ENCODE results near the gene PSKH1. TPM values are rescaled to one million over a fixed set of nuclear protein-coding genes. Genes with fewer than 3 reads are reported as not detected.

PSKH1 gene
- total and polyA plus RNA-seq, 10 of the 15 experiments (the other 5 are each of a cell fraction or from before 2014, with no cell fraction given), result 0.63 to 20.4 (median 7.8) TPM

DNA sequence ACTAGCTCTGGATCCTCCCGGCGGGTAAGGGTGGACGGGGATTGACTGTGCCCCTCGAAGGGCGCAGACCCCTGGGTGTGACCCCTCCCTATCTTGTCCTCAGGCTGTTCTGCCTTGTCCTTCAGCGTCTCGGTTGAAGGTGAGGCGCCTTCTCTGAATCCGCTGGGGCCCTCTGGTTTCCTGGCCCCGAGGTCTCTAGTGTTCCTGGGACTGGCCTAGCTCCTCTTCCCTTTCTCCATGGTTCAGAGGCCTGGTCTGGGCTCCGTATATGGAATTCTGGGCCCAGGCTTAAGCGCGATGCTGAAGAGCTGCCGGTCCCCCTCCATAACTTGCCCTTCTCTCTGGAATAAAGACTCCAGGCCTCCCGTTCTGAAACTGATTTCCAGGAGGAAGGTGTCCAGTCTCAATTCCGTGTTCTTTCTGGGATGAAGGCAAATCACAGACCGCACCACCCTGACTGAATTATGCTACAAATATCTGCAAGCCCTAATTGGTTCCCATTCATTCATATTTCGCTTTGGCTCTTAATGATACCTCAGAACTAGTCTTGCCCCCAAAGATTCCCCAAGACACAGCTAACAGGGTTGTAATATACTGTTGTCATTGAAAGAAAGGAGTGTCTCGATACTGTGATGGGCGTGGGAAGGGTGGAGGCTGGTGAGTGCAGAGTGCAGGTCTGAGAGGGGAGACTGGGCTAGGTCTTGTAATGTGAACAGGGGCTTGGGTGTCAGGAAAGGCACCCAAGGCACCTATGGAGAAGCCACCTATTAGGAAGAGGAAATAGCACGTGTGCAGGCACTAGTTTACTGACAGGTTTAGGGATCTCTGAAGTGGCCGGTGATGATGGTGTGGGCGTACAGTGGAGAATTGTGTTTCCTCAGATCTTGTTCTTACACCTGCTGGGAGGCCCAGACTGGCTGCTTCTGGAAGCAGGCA lies 19.4 kb upstream of the PSKH1 start:
- FAIRE-seq (no peak), DNase-seq (ENCODE audit: low read depth, low spot score) (no peak), ATAC-seq (peak; percentile 5; the same call in 2 of the 3 replicates)
- intact Hi-C loops (cut with micrococcal nuclease; ENCODE audit: unreplicated experiment) (loop anchor here (1.0 kb wide), 1 partner anchor 27 kb away; the partner anchor contains the start of gene NUTF2), in situ Hi-C loops (cut with MboI) (no loop called here)
- peaks cover 28% of the 10 kb centered on the region for H3K79me2 ChIP-seq (ENCODE audit: control insufficient read depth, insufficient read depth, low read length)
- H3K27me3 ChIP-seq (replicated peaks in 1 of 2; ENCODE audit: control insufficient read depth in 2 of 2, insufficient read depth in 2 of 2, low read length in 1 of 2), result no peaks in the 10 kb centered on the region
- BruUV-seq (replicated peaks), result TSS peak; percentile 61
- H4K20me1 ChIP-seq (ENCODE audit: control insufficient read depth, insufficient read depth), result peaks cover 4% of the 10 kb centered on the region
- peaks cover 20 to 25% of the 10 kb centered on the region in 2 experiments; a peak in 3 of 4 replicates for H3K36me3 ChIP-seq (ENCODE audit: control insufficient read depth in 2 of 2, insufficient read depth in 2 of 2, low read length in 1 of 2)
- ChIA-PET CTCF (interaction anchor here (0.6 to 4.1 kb wide), 5 partner anchors 12 to 117 kb away, joined by 3 to 39 read pairs (median 5); partner anchors contain the start of gene NRN1L), RAD21 (ENCODE audit: unreplicated experiment) (interaction anchor here (0.6 to 1.6 kb wide), 5 partner anchors 17 to 202 kb away, joined by 3 to 4 read pairs (median 3); partner anchors contain the start of gene PSKH1), POLR2A (interaction anchor here (0.5 to 1.2 kb wide), 6 partner anchors 15 to 149 kb away, joined by 3 to 4 read pairs (median 3); partner anchors contain the start of genes DDX28, DUS2 and NUTF2), SMC1A (ENCODE audit: uncharacterized antibody, unreplicated experiment) (interaction anchor here (0.9 to 1.2 kb wide), 6 partner anchors 18 to 57 kb away, joined by 3 to 5 read pairs (median 4); partner anchors contain the start of gene NUTF2)
- H3K9ac ChIP-seq (ENCODE audit: control insufficient read depth, insufficient read depth, low read length), result peak overlapping the region; percentile 96
- H3K9me3 ChIP-seq (replicated peaks; ENCODE audit: control insufficient read depth, insufficient read depth, low read length), result no peaks in the 10 kb centered on the region
- peak overlapping the region; percentile 78 for H3K27ac ChIP-seq (ENCODE audit: control insufficient read depth, insufficient read depth)
- H2AFZ ChIP-seq (ENCODE audit: control insufficient read depth, low read depth, low read length), result peak overlapping the region; percentile 83
- H3K4me2 ChIP-seq (ENCODE audit: control insufficient read depth, insufficient read depth), result peak overlapping the region; percentile 94
- 6% methylated on average over 23 of the region's 23 CpGs for WGBS (ENCODE audit: insufficient coverage, insufficient replicate concordance, low lambda C conversion rate, missing lambda C conversion rate)
- peaks cover 10% of the 10 kb centered on the region for H3K4me1 ChIP-seq (ENCODE audit: control insufficient read depth, insufficient read depth, low read length)
- H3K4me3 ChIP-seq, result peak overlapping the region; percentile 92
- TF ChIP-seq MEF2A (IDR thresholded peaks at IDR 0.05; ENCODE audit: insufficient read depth, low read depth, low read length) (no peak), CBFB (IDR thresholded peaks at IDR 0.05; ENCODE audit: low read depth) (no peak), HDAC6 (IDR thresholded peaks at IDR 0.05; ENCODE audit: unreplicated experiment) (no peak), TCF12 (IDR thresholded peaks at IDR 0.05; ENCODE audit: low read depth, low read length) (no peak), CEBPB (IDR thresholded peaks at IDR 0.05; ENCODE audit: borderline replicate concordance in 1 of 2, low read depth in 2 of 2, low read length in 2 of 2) (no peak), NBN (IDR thresholded peaks at IDR 0.05) (no peak), KAT2A (conservative IDR thresholded peaks at IDR 0.05; ENCODE audit: control insufficient read depth, low read depth, low read length) (no peak), ZNF622 (IDR thresholded peaks at IDR 0.05) (no peak), JUNB (IDR thresholded peaks at IDR 0.05) (no peak), POLR2A (IDR thresholded peaks at IDR 0.05; ENCODE audit: low read depth, low read length) (no peak), GABPA (IDR thresholded peaks at IDR 0.05; ENCODE audit: low read depth) (no peak), ZSCAN29 (IDR thresholded peaks at IDR 0.05) (no peak)
- TF ChIP-seq, protein P1, sequence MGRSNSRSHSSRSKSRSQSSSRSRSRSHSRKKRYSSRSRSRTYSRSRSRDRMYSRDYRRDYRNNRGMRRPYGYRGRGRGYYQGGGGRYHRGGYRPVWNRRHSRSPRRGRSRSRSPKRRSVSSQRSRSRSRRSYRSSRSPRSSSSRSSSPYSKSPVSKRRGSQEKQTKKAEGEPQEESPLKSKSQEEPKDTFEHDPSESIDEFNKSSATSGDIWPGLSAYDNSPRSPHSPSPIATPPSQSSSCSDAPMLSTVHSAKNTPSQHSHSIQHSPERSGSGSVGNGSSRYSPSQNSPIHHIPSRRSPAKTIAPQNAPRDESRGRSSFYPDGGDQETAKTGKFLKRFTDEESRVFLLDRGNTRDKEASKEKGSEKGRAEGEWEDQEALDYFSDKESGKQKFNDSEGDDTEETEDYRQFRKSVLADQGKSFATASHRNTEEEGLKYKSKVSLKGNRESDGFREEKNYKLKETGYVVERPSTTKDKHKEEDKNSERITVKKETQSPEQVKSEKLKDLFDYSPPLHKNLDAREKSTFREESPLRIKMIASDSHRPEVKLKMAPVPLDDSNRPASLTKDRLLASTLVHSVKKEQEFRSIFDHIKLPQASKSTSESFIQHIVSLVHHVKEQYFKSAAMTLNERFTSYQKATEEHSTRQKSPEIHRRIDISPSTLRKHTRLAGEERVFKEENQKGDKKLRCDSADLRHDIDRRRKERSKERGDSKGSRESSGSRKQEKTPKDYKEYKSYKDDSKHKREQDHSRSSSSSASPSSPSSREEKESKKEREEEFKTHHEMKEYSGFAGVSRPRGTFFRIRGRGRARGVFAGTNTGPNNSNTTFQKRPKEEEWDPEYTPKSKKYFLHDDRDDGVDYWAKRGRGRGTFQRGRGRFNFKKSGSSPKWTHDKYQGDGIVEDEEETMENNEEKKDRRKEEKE (IDR thresholded peaks at IDR 0.05), result no peak
- TF ChIP-seq, protein P2, sequence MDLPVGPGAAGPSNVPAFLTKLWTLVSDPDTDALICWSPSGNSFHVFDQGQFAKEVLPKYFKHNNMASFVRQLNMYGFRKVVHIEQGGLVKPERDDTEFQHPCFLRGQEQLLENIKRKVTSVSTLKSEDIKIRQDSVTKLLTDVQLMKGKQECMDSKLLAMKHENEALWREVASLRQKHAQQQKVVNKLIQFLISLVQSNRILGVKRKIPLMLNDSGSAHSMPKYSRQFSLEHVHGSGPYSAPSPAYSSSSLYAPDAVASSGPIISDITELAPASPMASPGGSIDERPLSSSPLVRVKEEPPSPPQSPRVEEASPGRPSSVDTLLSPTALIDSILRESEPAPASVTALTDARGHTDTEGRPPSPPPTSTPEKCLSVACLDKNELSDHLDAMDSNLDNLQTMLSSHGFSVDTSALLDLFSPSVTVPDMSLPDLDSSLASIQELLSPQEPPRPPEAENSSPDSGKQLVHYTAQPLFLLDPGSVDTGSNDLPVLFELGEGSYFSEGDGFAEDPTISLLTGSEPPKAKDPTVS (IDR thresholded peaks at IDR 0.05; ENCODE audit: low read depth, low read length), result no peak
- TF ChIP-seq, protein P3, sequence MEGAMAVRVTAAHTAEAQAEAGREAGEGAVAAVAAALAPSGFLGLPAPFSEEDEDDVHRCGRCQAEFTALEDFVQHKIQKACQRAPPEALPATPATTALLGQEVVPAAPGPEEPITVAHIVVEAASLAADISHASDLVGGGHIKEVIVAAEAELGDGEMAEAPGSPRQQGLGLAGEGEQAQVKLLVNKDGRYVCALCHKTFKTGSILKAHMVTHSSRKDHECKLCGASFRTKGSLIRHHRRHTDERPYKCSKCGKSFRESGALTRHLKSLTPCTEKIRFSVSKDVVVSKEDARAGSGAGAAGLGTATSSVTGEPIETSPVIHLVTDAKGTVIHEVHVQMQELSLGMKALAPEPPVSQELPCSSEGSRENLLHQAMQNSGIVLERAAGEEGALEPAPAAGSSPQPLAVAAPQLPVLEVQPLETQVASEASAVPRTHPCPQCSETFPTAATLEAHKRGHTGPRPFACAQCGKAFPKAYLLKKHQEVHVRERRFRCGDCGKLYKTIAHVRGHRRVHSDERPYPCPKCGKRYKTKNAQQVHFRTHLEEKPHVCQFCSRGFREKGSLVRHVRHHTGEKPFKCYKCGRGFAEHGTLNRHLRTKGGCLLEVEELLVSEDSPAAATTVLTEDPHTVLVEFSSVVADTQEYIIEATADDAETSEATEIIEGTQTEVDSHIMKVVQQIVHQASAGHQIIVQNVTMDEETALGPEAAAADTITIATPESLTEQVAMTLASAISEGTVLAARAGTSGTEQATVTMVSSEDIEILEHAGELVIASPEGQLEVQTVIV (IDR thresholded peaks at IDR 0.05; ENCODE audit: borderline replicate concordance, partially characterized antibody), result no peak
